GM12878 (cell line): ENCODE results near the gene PTGFRN. TPM values are rescaled to one million over a fixed set of nuclear protein-coding genes. Genes with fewer than 3 reads are reported as not detected.

Experiments
- ATAC-seq: fragments of 200-7000 bp; cut with Tn5 transposase; 3 replicates; pipeline ENCODE4 v1.9.1; 2020; ENCODE audit warnings: mild to moderate bottlenecking, moderate library complexity
- BruUV-seq: library from RNA; stranded (reverse); fragments of 400-500 nt; replicated peaks from 2 replicates; lab custom pipeline; 2021; lab: Mats Ljungman, UMichigan
- CTCF ChIA-PET: fragments of 300-600 bp; sonication (Branson Sonifier 250); formaldehyde crosslinking; extraction: SDS; loops from one replicate; lab custom pipeline; 2021; ENCODE audit warnings: inconsistent platforms; lab: Yijun Ruan, JAX
- POLR2A ChIA-PET: fragments of 350-600 bp; formaldehyde crosslinking; extraction: SDS; loops from one replicate; lab custom pipeline; 2021; ENCODE audit warnings: inconsistent platforms; lab: Charles Lee
- RAD21 ChIA-PET: fragments of 300-600 bp; sonication (Branson Sonifier 250); formaldehyde crosslinking; loops from one replicate; lab custom pipeline; 2023; ENCODE audit warnings: antibody characterized with exemption; ENCODE audit not compliant: unreplicated experiment; lab: Charles Lee
- SMC1A ChIA-PET: fragments of 300-600 bp; sonication (Branson Sonifier 250); formaldehyde crosslinking; loops from one replicate; lab custom pipeline; 2023; ENCODE audit not compliant: unreplicated experiment, uncharacterized antibody; lab: Charles Lee
- DNase-seq: peaks from one replicate; pipeline ENCODE4 v3.0.0-alpha.2; 2011; ENCODE audit warnings: low read depth, low spot score
- FAIRE-seq: peaks from 3 replicates; lab custom pipeline; 2011; peaks lifted over from hg19 to GRCh38; lab: Jason Lieb, UNC
- H2AFZ ChIP-seq: 2 replicates; pipeline ENCODE4 v1.6.0; 2011; ENCODE audit warnings: low read depth, low read length, control low read depth; ENCODE audit not compliant: control insufficient read depth
- H3K27ac ChIP-seq: 2 replicates; pipeline ENCODE4 v1.5.1; 2011; ENCODE audit warnings: control low read depth; ENCODE audit not compliant: control insufficient read depth, insufficient read depth
- H3K27me3 ChIP-seq, 2 experiments: replicated peaks in 1 of 2; 2 replicates each; pipeline versions ENCODE4 v1.6.0 to v1.6.1; 2011; ENCODE audit warnings: low read length in 1 of 2; ENCODE audit not compliant: control insufficient read depth in 2 of 2, insufficient read depth in 2 of 2
- H3K36me3 ChIP-seq, 2 experiments: 2 replicates each; pipeline ENCODE4 v1.5.1; 2011; ENCODE audit warnings: low read length in 1 of 2; ENCODE audit not compliant: control insufficient read depth in 2 of 2, insufficient read depth in 2 of 2
- H3K4me1 ChIP-seq: 2 replicates; pipeline ENCODE4 v1.6.1; 2011; ENCODE audit warnings: mild to moderate bottlenecking, low read length, moderate library complexity, mixed read lengths; ENCODE audit not compliant: control insufficient read depth, insufficient read depth
- H3K4me2 ChIP-seq: 2 replicates; pipeline ENCODE4 v1.6.0; 2011; ENCODE audit warnings: control low read depth; ENCODE audit not compliant: control insufficient read depth, insufficient read depth
- H3K4me3 ChIP-seq: fragments of 200-600 bp; sonication (generic); 2 replicates; pipeline ENCODE4 v1.5.1; 2016
- H3K79me2 ChIP-seq: 2 replicates; pipeline ENCODE4 v1.6.0; 2011; ENCODE audit warnings: low read length; ENCODE audit not compliant: control insufficient read depth, insufficient read depth
- H3K9ac ChIP-seq: 2 replicates; pipeline ENCODE4 v1.8.0; 2011; ENCODE audit warnings: low read length, control low read depth, mixed read lengths; ENCODE audit not compliant: control insufficient read depth, insufficient read depth
- H3K9me3 ChIP-seq: replicated peaks from 3 replicates; pipeline ENCODE4 v1.5.1; 2011; ENCODE audit warnings: mild to moderate bottlenecking, low read length; ENCODE audit not compliant: control insufficient read depth, insufficient read depth
- H4K20me1 ChIP-seq: 2 replicates; pipeline ENCODE4 v1.6.0; 2011; ENCODE audit not compliant: control insufficient read depth, insufficient read depth
- BRCA1 ChIP-seq: IDR thresholded peaks from 2 replicates; pipeline ENCODE4 v1.6.1; 2011; ENCODE audit warnings: low read depth, low read length, improper control_type of control experiment
- CHD1 ChIP-seq: IDR thresholded peaks from 2 replicates; pipeline ENCODE4 v1.6.1; 2012; ENCODE audit warnings: low read depth, low read length, improper control_type of control experiment
- FOS ChIP-seq: IDR thresholded peaks from 3 replicates; pipeline ENCODE4 v1.6.1; 2011; ENCODE audit warnings: borderline replicate concordance; ENCODE audit not compliant: insufficient read length; ENCODE audit errors: extremely low read depth
- HCFC1 ChIP-seq: fragments of 150-350 bp; IDR thresholded peaks from 2 replicates; pipeline ENCODE4 v1.6.1; 2014; ENCODE audit warnings: low read length
- IKZF1 ChIP-seq: fragments of 450-650 bp; conservative IDR thresholded peaks from 2 replicates; pipeline ENCODE4 v1.6.1; 2017; ENCODE audit warnings: antibody characterized with exemption, mild to moderate bottlenecking
- IRF4 ChIP-seq: IDR thresholded peaks from 2 replicates; pipeline ENCODE4 v1.6.1; 2011; ENCODE audit warnings: low read depth, low read length
- IRF5 ChIP-seq: fragments of 450-650 bp; IDR thresholded peaks from 2 replicates; pipeline ENCODE4 v1.6.1; 2017; ENCODE audit warnings: borderline replicate concordance
- KAT2A ChIP-seq: conservative IDR thresholded peaks from 2 replicates; pipeline ENCODE4 v1.6.1; 2011; ENCODE audit warnings: low read depth, low read length; ENCODE audit not compliant: control insufficient read depth
- RAD21 ChIP-seq: IDR thresholded peaks from 2 replicates; pipeline ENCODE4 v1.6.1; 2011; ENCODE audit warnings: mild to moderate bottlenecking, low read depth, low read length, moderate library complexity; ENCODE audit not compliant: insufficient read depth
- RBBP5 ChIP-seq: fragments of 200-600 bp; sonication (generic); conservative IDR thresholded peaks from 2 replicates; pipeline ENCODE4 v1.6.1; 2016
- SIX5 ChIP-seq: IDR thresholded peaks from 2 replicates; pipeline ENCODE4 v1.6.1; 2011; ENCODE audit warnings: mild to moderate bottlenecking, low read depth, low read length, moderate library complexity; ENCODE audit not compliant: severe bottlenecking
- SMC3 ChIP-seq: IDR thresholded peaks from 2 replicates; pipeline ENCODE4 v1.6.1; 2011; ENCODE audit warnings: low read length, improper control_type of control experiment, borderline replicate concordance
- ZBTB11 ChIP-seq: fragments of 450-650 bp; formaldehyde crosslinking; IDR thresholded peaks from 2 replicates; pipeline ENCODE4 v1.5.0; 2022; ENCODE audit warnings: mild to moderate bottlenecking, missing genetic modification characterization
- ZNF217 ChIP-seq: fragments of 450-650 bp; IDR thresholded peaks from 2 replicates; pipeline ENCODE4 v1.6.1; 2017; ENCODE audit warnings: antibody characterized with exemption, mild to moderate bottlenecking
- WGBS: methylation state at CpG from one replicate; pipeline ENCODE4 v1.1.6; 2016; ENCODE audit warnings: low lambda C conversion rate; ENCODE audit not compliant: insufficient replicate concordance, insufficient coverage; ENCODE audit errors: missing lambda C conversion rate; 5-methylcytosine and 5-hydroxymethylcytosine counted together
- in situ Hi-C: fragments of 300-500 bp; cut with MboI; formaldehyde crosslinking; loops from 9 replicates; pipeline ENCODE4 v1.14.3; 2018; ENCODE audit warnings: mixed read lengths
- intact Hi-C: fragments of 100-400 bp; cut with micrococcal nuclease; formaldehyde crosslinking; loops from one replicate; pipeline ENCODE4 v1.14.2; 2022; ENCODE audit not compliant: unreplicated experiment
- polyA plus RNA-seq, 11 experiments: library from polyadenylated mRNA; depleted of rRNA in 4 of 11; unstranded in 6 of 11; stranded (reverse) in 5 of 11; fragments of >200 nt; fragmentation: Nextera tagmentation in 4 of 11; fragmentation: Illumina TruSeq in 1 of 11; extraction: Ambion mirVana in 4 of 11; extraction: Trizol in 1 of 11; gene quantifications; 1 replicate in 1 of 11; 2 replicates in 10 of 11; pipeline versions ENCODE4 v1.2.1 to v1.2.3, GENCODE V29; 2011 to 2016; ENCODE audit warnings: inconsistent platforms in 2 of 11, missing spikeins in 2 of 11, low read depth in 1 of 11
- total RNA-seq, 4 experiments: library from RNA; depleted of rRNA in 3 of 4; stranded (reverse); fragments of >200 nt in 3 of 4; fragmentation: Illumina TruSeq in 1 of 4; extraction: Trizol in 1 of 4; gene quantifications; 2 replicates each; pipeline versions ENCODE4 v1.2.1 to v1.2.3, GENCODE V29; 2013 to 2021

The PTGFRN gene
- total and polyA plus RNA-seq, 10 of the 15 experiments (the other 5 are each of a cell fraction or from before 2014, with no cell fraction given) = 2.7 to 8.3 (median 5.1) TPM

GRCh38 chr1:116904791-116905320 lies 4.9 kb upstream of the PTGFRN start:
- FAIRE-seq = no peak
- H2AFZ ChIP-seq = no peak overlapping the region
- TF ChIP-seq IRF4 (no peak), ZNF217 (no peak), FOS (no peak), RBBP5 (no peak)
- TF ChIP-seq, all 136 proteins: peak for 0
- Histone ChIP-seq H3K36me3 (no peaks in the 10 kb centered on the region), H4K20me1 (no peaks in the 10 kb centered on the region), H3K4me3 (no peak overlapping the region), H3K27ac (no peak overlapping the region), H3K4me1 (no peaks in the 10 kb centered on the region), H3K4me2 (no peak overlapping the region), H3K9me3 (no peaks in the 10 kb centered on the region), H3K79me2 (no peaks in the 10 kb centered on the region), H3K27me3 (peaks cover 0 to 4% of the 10 kb centered on the region in 2 experiments; a peak in 2 of 4 replicates), H3K9ac (no peak overlapping the region)
- ChIA-PET RAD21 (interaction anchor here (0.9 kb wide), 1 partner anchor 78 kb away, joined by 3 read pairs; no protein-coding TSS in a partner anchor), POLR2A (interaction anchor here (0.6 to 1.6 kb wide), 2 partner anchors 12 to 85 kb away, joined by 3 to 4 read pairs; no protein-coding TSS in a partner anchor), CTCF (interaction anchor here (1.0 kb wide), 1 partner anchor 180 kb away, joined by 3 read pairs; no protein-coding TSS in a partner anchor), SMC1A (interaction anchor here (0.9 to 2.2 kb wide), 2 partner anchors 23 to 25 kb away, joined by 4 to 6 read pairs; no protein-coding TSS in a partner anchor)
- in situ Hi-C loops = no loop called here
- ATAC-seq = no peak
- DNase-seq = no peak
- BruUV-seq = no TSS peak
- intact Hi-C loops = no loop called here
- WGBS = 0% methylated on average over 2 of the region's 2 CpGs

- Histone ChIP-seq H3K4me1 (no peaks in the 10 kb centered on the region), H3K79me2 (no peaks in the 10 kb centered on the region), H3K9ac (no peak overlapping the region), H3K36me3 (no peaks in the 10 kb centered on the region), H3K27me3 (peaks cover 0 to 5% of the 10 kb centered on the region in 2 experiments; a peak in 2 of 4 replicates), H3K4me2 (no peak overlapping the region), H3K4me3 (no peak overlapping the region), H4K20me1 (no peaks in the 10 kb centered on the region), H3K9me3 (no peaks in the 10 kb centered on the region), H3K27ac (no peak overlapping the region), H2AFZ (no peak overlapping the region)
- CTCF ChIA-PET = no interaction called here
- ATAC-seq = no peak
- intact Hi-C loops = no loop called here
- SMC1A ChIA-PET = interaction anchor here (1.1 kb wide), 1 partner anchor 65 kb away, joined by 3 read pairs; no protein-coding TSS in a partner anchor
- in situ Hi-C loops = no loop called here
- no TSS peak for BruUV-seq
- FAIRE-seq = no peak
- 36% methylated on average over 3 of the region's 3 CpGs for WGBS
- POLR2A ChIA-PET = interaction anchor here (0.5 kb wide), 1 partner anchor 276 kb away, joined by 3 read pairs; no protein-coding TSS in a partner anchor
- DNase-seq = no peak
- RAD21 ChIA-PET = no interaction called here
- TF ChIP-seq HCFC1 (no peak), SMC3 (no peak), KAT2A (no peak), BRCA1 (no peak), IRF5 (no peak), ZBTB11 (no peak), CHD1 (no peak), RAD21 (no peak), SIX5 (no peak), IKZF1 (no peak)
These were observed 2.9 kb upstream of the PTGFRN start for GRCh38 chr1:116906812-116907211.
